NCI-H82 treated with DMSO at 0.1 percent for 48 hours (cell line): ENCODE data around the gene NTPCR.

Experiments used
- DNase-seq: peaks from one replicate; lab custom pipeline; 2025; ENCODE audit not compliant: unreplicated experiment; lab: John Stamatoyannopoulos, UW

The NTPCR gene

GRCh38 chr1:232958067-232958466 lies 7.7 kb downstream of the NTPCR start:
- no peak for DNase-seq

DNA sequence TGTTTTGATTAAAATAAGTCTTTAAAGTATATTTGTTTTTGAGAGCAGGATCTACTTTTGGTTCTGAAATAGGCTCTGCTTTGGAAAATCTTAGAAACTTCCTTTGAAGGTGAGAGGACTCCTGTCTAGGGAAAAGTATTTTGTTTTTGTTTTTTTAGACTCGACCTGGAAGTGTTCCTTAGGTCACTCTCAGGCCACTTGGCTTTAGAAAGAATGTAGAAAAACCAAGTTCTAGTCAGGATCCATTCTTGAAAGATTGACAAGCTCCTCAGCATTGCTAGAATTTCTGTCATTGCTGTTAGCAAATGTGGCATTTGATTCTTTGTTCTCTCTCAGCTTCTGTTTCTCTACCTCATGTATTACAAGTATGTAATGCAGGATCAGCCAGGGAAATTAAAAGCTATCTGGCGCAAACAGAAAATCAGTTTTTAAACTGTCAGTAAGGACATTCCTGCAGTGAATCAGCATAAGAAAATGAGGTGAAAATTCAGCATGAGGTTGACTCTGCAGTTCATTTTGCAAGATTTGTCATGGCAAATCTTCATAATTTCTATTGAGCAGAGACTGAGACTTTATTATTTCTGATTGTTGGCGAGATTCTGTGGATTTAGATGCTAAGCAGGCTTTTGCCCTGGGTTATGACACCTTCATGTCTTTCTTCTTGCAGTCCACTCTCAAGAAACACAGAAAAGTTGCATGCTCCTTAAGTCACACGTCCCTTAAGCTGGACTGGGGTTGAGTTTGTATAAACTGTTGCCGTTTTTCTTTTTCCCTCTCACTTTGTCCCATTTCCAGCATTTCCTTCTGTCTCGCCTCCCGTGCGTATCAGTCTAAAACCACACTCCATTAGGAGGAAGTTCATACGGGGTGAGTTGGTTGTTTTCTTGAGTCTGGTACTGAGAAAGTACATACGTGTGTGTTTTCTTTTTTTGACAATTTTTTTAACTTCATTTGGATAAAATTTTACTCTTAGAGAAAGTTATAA lies 12.6 kb downstream of the NTPCR start:
- DNase-seq, result no peak

- DNase-seq, result no peak
Observed at GRCh38 chr1:232964601-232965000, 14.2 kb downstream of the NTPCR start.

- peak; percentile 72 for DNase-seq
Observed at GRCh38 chr1:232965124-232965911, 14.9 kb downstream of the NTPCR start.

DNA sequence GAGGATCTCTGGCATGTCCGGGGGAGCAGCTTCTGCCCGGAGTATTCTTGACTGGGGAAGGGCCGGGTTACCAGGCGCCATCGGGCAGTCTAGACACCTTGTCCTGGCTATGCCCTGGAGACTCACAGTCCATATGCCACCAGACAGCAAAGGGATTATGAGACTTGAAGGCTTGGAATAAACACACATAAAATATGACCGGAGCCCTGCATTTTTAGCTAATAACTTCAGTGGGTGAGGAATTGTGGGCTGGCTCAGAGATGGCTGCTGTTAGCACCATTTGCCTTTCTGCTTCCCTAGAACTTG lies 15.5 kb downstream of the NTPCR start:
- DNase-seq, result peak; percentile 22

DNA sequence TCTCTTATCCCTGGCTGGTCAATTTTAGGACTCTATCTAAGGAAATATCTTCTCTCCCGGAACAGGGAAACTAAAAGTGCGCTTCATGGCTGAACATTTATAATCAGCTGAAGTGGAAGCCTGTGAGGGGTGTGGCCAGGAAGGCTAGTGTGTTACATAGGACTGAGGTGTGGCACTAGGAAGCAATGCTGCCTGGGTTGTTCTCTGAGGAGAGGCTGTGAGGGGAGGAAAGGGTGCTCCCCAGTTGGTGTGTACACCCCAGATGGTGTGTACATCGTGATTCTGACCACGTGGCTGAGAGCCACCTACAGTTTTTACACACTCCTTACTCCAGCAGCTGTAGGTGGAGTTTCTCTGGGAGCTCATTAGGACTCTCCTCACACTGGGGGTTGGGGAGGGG lies 16.3 kb downstream of the NTPCR start:
- DNase-seq, result no peak

DNA sequence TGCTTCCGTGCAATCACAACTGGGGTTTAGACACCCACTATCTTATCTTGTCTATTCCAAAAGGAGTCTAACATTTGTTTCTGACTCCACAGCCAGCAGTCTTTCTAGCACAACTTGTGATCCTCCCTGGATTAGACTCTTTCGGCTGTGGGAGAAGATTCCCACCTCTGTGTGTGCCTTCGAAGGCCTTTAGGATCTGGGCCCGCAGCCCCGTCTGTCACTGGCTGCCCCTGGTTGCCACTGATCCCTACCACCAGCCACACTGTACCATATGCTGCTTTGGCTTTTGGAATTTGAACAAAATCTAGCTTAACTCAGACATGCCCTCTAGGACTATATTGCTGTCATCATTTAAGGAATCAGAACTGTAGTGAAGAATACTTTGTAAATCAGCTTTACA lies 18.0 kb downstream of the NTPCR start:
- no peak for DNase-seq

DNA sequence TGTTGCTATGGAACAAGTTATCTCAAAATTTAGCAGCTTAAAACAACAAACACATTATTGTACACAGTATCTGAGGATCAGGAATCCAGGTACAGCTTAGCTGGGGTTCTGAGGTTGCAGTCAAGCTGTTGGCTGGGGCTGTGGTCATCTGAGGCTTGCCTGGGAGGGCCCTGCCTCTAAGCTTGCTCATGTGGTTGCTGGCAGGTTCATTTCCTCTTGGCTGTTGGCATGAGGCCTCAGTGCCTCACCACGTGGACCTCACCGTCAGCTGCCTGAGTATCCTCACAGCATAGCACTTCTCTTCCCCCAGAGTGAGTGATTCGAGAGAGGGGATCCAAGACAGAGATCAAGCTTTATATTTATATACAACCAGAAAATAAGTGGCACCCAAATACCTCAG lies 18.6 kb downstream of the NTPCR start:
- no peak for DNase-seq

DNA sequence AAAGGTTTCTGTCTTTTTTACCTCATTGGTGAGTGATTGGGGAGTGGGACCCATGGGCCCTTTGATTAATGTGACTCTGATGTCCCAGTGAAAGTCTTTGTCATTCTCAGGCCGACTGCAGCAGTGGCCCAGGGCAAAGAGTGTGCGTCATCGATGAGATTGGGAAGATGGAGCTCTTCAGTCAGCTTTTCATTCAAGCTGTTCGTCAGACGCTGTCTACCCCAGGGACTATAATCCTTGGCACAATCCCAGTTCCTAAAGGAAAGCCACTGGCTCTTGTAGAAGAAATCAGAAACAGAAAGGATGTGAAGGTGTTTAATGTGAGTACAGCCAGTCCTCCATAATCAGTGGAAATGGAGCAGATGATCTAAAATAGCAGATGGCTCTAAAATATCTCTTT lies 19.4 kb downstream of the NTPCR start:
- DNase-seq, result no peak

GRCh38 chr1:232970508-232970907 lies 20.1 kb downstream of the NTPCR start:
- no peak for DNase-seq

DNA sequence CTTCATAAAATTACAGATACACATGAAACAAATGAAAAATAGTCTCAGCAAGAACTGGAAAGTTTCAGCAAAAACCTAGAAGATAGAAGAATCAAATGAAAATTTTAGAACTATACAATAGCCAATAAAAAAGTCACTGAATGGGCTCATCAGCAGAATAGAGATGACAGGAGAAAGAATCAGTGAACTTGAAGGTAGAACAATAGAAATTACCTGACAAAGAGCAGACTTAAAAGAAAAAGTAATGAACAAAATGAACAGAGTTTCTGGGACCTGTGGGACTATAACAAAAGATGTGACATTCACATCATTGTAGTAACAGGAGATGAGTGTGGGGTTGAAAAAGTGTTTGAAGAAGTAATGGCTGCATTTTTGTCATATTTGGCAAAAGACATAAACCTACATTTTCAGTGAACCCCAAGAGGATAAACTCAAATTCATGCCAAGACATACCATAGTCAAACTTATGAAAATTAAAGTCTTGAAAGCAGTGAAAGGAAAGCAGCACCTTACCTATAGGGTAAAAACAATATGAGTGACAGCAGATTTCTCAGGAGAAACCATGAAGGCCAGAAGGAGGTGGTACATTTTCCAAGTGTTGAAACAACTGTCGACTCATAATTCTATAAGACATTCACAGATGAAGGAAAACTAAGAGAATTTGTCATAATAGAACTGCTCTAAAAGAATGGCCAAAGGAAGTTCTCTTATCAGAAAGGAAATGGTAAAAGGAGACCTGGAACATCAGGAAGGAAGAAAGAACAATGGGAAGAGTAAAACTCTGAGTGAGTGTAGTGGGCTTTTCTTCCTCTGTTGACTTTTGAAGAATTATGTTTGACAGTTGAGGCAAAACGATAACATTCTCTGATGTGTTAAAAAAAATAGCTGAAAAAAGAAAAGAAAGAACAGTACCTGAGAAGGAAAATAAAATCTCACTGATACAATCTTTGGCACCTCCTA lies 23.5 kb downstream of the NTPCR start:
- DNase-seq, result no peak

DNA sequence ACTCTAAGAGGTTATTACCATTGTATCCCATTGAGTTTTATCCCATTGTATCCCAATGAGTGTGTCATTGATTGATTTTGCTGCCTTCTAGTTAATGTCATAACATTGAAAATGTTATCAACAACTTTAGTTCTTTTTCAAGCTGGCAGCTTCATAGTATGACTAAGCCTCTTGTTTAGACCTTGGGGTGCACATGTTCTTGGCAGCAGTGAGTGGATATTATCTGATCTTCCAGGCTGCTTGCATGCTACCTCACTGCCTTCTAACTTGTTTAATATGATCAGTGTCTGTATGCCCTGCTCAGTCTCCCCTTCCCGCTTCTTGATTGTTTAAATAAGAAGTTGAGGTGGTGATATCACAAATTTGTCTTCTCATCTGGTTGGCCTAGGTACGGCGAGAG lies 24.6 kb downstream of the NTPCR start:
- no peak for DNase-seq

DNA sequence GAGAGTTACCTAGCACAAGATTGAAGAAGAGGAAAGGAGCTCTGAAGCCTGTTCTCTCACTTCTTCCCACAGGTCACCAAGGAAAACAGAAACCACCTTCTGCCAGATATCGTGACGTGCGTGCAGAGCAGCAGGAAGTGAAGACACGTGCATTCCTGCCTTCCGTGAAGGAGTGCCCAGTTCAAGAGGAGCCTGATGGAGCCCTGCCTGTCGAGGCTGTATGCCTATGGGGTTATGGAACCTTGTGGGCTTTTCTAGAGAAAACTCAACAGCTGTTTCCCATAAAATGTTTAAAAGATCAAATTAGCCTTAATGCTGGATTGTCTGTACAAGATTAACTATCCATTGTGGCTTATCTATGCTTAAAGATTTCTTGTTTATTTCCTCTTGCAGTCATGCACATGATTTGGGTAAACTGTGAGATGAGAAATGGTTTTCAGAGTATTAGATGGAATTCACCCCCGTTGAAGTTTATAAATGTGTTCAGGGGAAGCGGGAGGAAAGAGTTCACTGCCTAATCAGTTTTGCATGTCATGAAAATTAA lies 27.8 kb downstream of the NTPCR start:
- no peak for DNase-seq

GRCh38 chr1:232978815-232979214 lies 28.4 kb downstream of the NTPCR start:
- no peak for DNase-seq

DNA sequence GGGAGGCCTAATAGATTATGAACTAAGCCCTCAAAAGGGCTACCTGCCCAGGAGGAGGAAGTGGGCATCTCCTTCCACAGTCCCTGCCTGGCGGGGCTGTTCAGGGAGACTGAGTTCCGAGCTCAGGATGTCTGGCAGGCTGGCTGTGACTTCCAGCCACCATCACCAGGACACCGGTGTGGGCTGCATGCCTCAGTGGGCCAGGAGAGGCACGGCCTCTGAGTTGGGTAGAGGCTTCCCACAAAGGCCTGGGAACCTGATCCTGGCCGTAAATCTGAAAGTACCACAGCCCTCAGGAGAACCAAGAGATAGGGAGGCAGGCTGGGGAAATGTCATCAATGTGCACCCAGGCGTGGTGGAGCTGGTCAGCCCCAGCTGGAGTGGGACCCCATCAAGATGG lies 29.1 kb downstream of the NTPCR start:
- no peak for DNase-seq

- no peak for DNase-seq
Observed at GRCh38 chr1:232980355-232980978, 30.1 kb downstream of the NTPCR start.

- no peak for DNase-seq
Observed at GRCh38 chr1:232980986-232981560, 30.7 kb downstream of the NTPCR start.

DNA sequence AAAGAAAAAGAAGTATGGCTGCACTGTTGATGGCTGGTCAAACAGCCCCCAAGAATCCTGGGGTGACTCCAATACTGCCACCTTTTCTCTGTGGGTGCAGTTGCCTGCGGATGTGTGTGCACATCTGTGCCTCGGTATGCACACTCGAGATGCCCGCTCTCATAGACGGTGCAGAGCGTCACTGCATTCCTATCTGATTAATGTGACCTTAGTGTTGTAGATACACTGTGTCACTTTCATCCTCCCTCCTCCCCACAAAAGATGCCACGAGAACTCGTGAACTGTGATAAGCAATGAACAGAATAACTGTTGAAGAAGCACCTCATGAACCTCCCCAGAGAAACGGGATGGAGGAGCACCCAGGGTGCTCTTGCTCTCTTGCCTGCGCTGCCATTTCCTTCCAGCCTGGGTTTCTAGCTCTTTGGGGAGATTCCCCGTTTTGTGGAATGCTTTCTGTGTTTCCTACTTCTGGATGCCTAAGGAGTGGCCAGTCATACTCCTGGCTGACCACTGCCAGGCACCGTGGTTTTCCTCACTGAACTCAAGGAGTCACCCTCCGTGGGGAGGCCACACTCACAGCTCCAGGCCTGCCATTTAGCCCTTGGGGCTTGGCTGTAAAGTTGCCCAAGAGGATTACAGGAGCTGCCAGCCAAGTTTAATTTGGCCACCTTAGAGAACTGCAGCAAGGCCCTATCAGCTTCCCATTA lies 32.0 kb downstream of the NTPCR start:
- DNase-seq, result no peak

- DNase-seq, result no peak
Observed at GRCh38 chr1:232983375-232983774, 33.0 kb downstream of the NTPCR start.
